Astrocyte (in vitro differentiated cells and primary cell): ENCODE measurements around the gene CLTCL1. TPM values are rescaled to one million over a fixed set of nuclear protein-coding genes. Genes with fewer than 3 reads are reported as not detected.
"Not testable (repeated sequence)": the region's sequence is repeated elsewhere in the genome, so short reads cannot be mapped to it uniquely, and the experiment has no call there.

ENCODE experiments used
- DNase-seq: peaks from one replicate; pipeline ENCODE4 v3.0.0-alpha.2; 2010; ENCODE audit warnings: low read depth
- FAIRE-seq: peaks from 2 replicates; lab custom pipeline; 2011; peaks lifted over from hg19 to GRCh38; lab: Jason Lieb, UNC
- H2AFZ ChIP-seq: 2 replicates; pipeline ENCODE4 v1.6.0; 2012; ENCODE audit warnings: low read depth, low read length, inconsistent platforms
- H3K27ac ChIP-seq: 2 replicates; pipeline ENCODE4 v1.5.1; 2011; ENCODE audit warnings: low read depth, low read length, inconsistent platforms
- H3K27me3 ChIP-seq: 2 replicates; pipeline ENCODE4 v1.6.0; 2011; ENCODE audit warnings: low read length, inconsistent platforms; ENCODE audit not compliant: insufficient read depth
- H3K36me3 ChIP-seq: 2 replicates; pipeline ENCODE4 v1.5.1; 2011; ENCODE audit warnings: low read length, inconsistent platforms; ENCODE audit not compliant: insufficient read depth
- H3K4me1 ChIP-seq: 2 replicates; pipeline ENCODE4 v1.5.1; 2011; ENCODE audit warnings: low read length, inconsistent platforms; ENCODE audit not compliant: insufficient read depth
- H3K4me2 ChIP-seq: 2 replicates; pipeline ENCODE4 v1.6.0; 2012; ENCODE audit warnings: low read length, inconsistent platforms
- H3K4me3 ChIP-seq: 2 replicates; pipeline ENCODE4 v1.5.1; 2011; ENCODE audit warnings: low read depth, mild to moderate bottlenecking, low read length, inconsistent platforms; ENCODE audit not compliant: insufficient read depth
- H3K79me2 ChIP-seq: 2 replicates; pipeline ENCODE4 v1.6.0; 2012; ENCODE audit warnings: mild to moderate bottlenecking, low read length, inconsistent platforms; ENCODE audit not compliant: insufficient read depth
- H3K9ac ChIP-seq: 2 replicates; pipeline ENCODE4 v1.6.0; 2012; ENCODE audit warnings: mild to moderate bottlenecking, low read length, inconsistent platforms
- H3K9me3 ChIP-seq: 2 replicates; pipeline ENCODE4 v1.5.1; 2012; ENCODE audit warnings: low read depth, mild to moderate bottlenecking, low read length, inconsistent platforms; ENCODE audit not compliant: insufficient read depth
- H4K20me1 ChIP-seq: 2 replicates; pipeline ENCODE4 v1.6.0; 2012; ENCODE audit warnings: low read length, inconsistent platforms; ENCODE audit not compliant: insufficient read depth
- H3K27ac Mint-ChIP-seq: one replicate; pipeline ENCODE4 v1.8.0; 2021; ENCODE audit warnings: mild to moderate bottlenecking, mixed read lengths; ENCODE audit not compliant: unreplicated experiment
- H3K27me3 Mint-ChIP-seq: one replicate; pipeline ENCODE4 v1.8.0; 2021; ENCODE audit warnings: low read depth, mixed read lengths; ENCODE audit not compliant: unreplicated experiment
- H3K36me3 Mint-ChIP-seq: one replicate; pipeline ENCODE4 v1.8.0; 2021; ENCODE audit warnings: low read depth, mixed read lengths; ENCODE audit not compliant: unreplicated experiment
- H3K4me1 Mint-ChIP-seq: one replicate; pipeline ENCODE4 v1.8.0; 2021; ENCODE audit warnings: low read depth, mixed read lengths; ENCODE audit not compliant: unreplicated experiment
- H3K4me3 Mint-ChIP-seq: one replicate; pipeline ENCODE4 v1.8.0; 2021; ENCODE audit warnings: mild to moderate bottlenecking, moderate library complexity, mixed read lengths; ENCODE audit not compliant: unreplicated experiment
- H3K9me3 Mint-ChIP-seq: one replicate; pipeline ENCODE4 v1.8.0; 2021; ENCODE audit warnings: mild to moderate bottlenecking, mixed read lengths; ENCODE audit not compliant: unreplicated experiment
- CTCF ChIP-seq: IDR thresholded peaks from 2 replicates; pipeline ENCODE4 v1.5.1; 2011; ENCODE audit warnings: low read depth, mild to moderate bottlenecking, inconsistent platforms, low read length, moderate library complexity; ENCODE audit not compliant: insufficient read depth
- EZH2 ChIP-seq: IDR thresholded peaks from 2 replicates; pipeline ENCODE4 v1.6.1; 2012; ENCODE audit warnings: mild to moderate bottlenecking, low read length, inconsistent platforms; ENCODE audit not compliant: insufficient read depth
- total RNA-seq: library from RNA; stranded (reverse); gene quantifications from 2 replicates; pipeline ENCODE4 v1.2.1, GENCODE V29; 2021

The CLTCL1 gene
- total RNA-seq, 1 donor from 2014 or later = 54.4 TPM

GRCh38 chr22:19321757-19322156 lies 30.2 kb upstream of the CLTCL1 start:
- Histone ChIP-seq H3K9ac (no peak overlapping the region), H3K27me3 (no peaks in the 10 kb centered on the region), H3K79me2 (no peaks in the 10 kb centered on the region), H3K4me2 (no peak overlapping the region), H3K4me3 (no peak overlapping the region), H3K4me1 (no peaks in the 10 kb centered on the region), H3K36me3 (no peaks in the 10 kb centered on the region), H3K9me3 (no peaks in the 10 kb centered on the region), H4K20me1 (no peaks in the 10 kb centered on the region), H2AFZ (no peak overlapping the region), H3K27ac (no peak overlapping the region)
- Mint-ChIP-seq H3K36me3 (peaks cover 20% of the 10 kb centered on the region), H3K9me3 (peaks cover 24% of the 10 kb centered on the region), H3K27me3 (no peaks in the 10 kb centered on the region), H3K4me3 (no peak overlapping the region), H3K4me1 (no peaks in the 10 kb centered on the region), H3K27ac (no peak overlapping the region)
- no peak for TF ChIP-seq EZH2
- TF ChIP-seq CTCF = no peak
- FAIRE-seq = no peak
- DNase-seq = no peak

GRCh38 chr22:19320136-19320535 lies 28.6 kb upstream of the CLTCL1 start:
- FAIRE-seq, H3K4me3 Mint-ChIP-seq, H3K4me3 ChIP-seq, DNase-seq, H3K79me2 ChIP-seq, H4K20me1 ChIP-seq, H3K27ac Mint-ChIP-seq, H3K27me3 ChIP-seq, H3K4me2 ChIP-seq, H2AFZ ChIP-seq, H3K4me1 Mint-ChIP-seq, H3K27me3 Mint-ChIP-seq, H3K27ac ChIP-seq, H3K9ac ChIP-seq, H3K4me1 ChIP-seq, H3K36me3 ChIP-seq, H3K9me3 ChIP-seq: not testable (repeated sequence)
- Mint-ChIP-seq H3K36me3 (peaks cover 11% of the 10 kb centered on the region), H3K9me3 (peaks cover 30% of the 10 kb centered on the region)

GRCh38 chr22:19319281-19319680 lies 27.8 kb upstream of the CLTCL1 start:
- H3K4me1 Mint-ChIP-seq = no peaks in the 10 kb centered on the region
- H3K9me3 Mint-ChIP-seq = peaks cover 31% of the 10 kb centered on the region

More at GRCh38 chr22:19319281-19319680, 27.8 kb upstream of the CLTCL1 start:
- Histone ChIP-seq H4K20me1 (no peaks in the 10 kb centered on the region), H3K4me3 (no peak overlapping the region), H3K4me2 (no peak overlapping the region), H3K79me2 (no peaks in the 10 kb centered on the region), H3K27me3 (no peaks in the 10 kb centered on the region), H3K27ac (no peak overlapping the region), H3K4me1 (no peaks in the 10 kb centered on the region), H2AFZ (no peak overlapping the region), H3K9ac (no peak overlapping the region), H3K9me3 (peaks cover 3% of the 10 kb centered on the region), H3K36me3 (no peaks in the 10 kb centered on the region)
- Mint-ChIP-seq H3K4me3 (no peak overlapping the region), H3K27ac (no peak overlapping the region), H3K36me3 (peaks cover 11% of the 10 kb centered on the region), H3K27me3 (peaks cover 2% of the 10 kb centered on the region)
- FAIRE-seq (no peak), DNase-seq (no peak)
- no peak for TF ChIP-seq EZH2
- TF ChIP-seq CTCF = no peak
